ENCODE data around the gene UQCRH. TPM values are rescaled to one million over a fixed set of nuclear protein-coding genes. Genes with fewer than 3 reads are reported as not detected.

UQCRH gene
- 1,143 TPM for total RNA-seq
- long read RNA-seq, transcript UQCRH-205 (5 exons, 674 nt): minor isoform, 36 of 364 reads
- long read RNA-seq, transcript UQCRH-201 (4 exons, 604 nt): major isoform, 303 of 364 reads
- long read RNA-seq, transcript UQCRH-202 (2 exons, 621 nt): minor isoform, 10 of 364 reads
- long read RNA-seq, partial matches to known transcripts: 2 of 364 reads
- long read RNA-seq, other reads (novel, unspliced or antisense): 13 of 364 reads

DNA sequence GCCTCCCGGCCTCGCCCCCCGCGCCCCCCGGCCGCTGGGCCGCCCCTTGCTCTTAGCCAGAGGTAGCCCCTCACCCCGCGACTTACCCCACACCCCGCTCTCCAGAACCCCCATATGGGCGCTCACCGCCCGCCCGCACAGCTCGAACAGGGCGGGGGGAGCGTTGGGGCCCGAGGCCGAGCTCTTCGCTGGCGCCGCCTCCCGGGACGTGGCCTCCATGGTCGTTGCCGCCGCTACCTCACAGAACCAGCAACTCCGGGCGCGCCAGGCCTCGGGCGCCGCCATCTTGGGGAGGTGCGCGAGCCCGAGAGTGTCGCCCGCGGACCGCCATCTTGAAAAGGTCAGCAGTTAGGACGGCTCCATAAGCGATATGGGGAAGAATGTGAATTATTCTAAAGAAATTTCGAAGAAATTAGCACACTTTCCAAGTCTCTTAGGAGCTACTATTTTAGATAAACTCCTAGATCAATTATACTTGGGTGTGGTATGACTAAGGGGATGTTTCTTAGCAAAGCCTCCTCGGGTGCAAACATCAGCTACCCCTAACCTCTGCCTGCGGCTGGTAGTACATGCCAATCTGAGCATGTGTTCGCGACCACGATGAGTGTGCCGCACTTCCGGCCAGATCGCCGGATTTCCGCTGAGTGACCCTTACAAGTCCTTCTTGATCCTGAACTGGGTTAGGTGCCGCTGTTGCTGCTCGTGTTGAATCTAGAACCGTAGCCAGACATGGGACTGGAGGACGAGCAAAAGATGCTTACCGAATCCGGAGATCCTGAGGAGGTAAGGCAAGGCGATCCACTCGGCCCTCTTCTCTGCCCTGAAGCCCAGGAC, at the start of gene UQCRH, which contains the start of gene LRRC41:
Gene UQCRH, plus strand, starts transcription at position 661 of the 834 bp plus-strand sequence. Its CDS starts 69 bp downstream, at position 730.
Gene LRRC41, minus strand, starts transcription at position 579 of the 834 bp plus-strand sequence. Its CDS starts 294 bp downstream, at position 285.
- peak; percentile 97 for DNase-seq
- intact Hi-C loops (cut with DNase I): loop anchor here (5.0 kb wide), 1 partner anchor 39 kb away; the partner anchor contains the start of gene NSUN4
- peak; percentile 93 for ATAC-seq (ENCODE audit: poor library complexity)

- intact Hi-C loops (cut with DNase I): no loop called here
- no peak for ATAC-seq (ENCODE audit: poor library complexity)
- no peak for DNase-seq
Observed at GRCh38 chr1:46254668-46255067, 48.8 kb upstream of the UQCRH start.

DNA sequence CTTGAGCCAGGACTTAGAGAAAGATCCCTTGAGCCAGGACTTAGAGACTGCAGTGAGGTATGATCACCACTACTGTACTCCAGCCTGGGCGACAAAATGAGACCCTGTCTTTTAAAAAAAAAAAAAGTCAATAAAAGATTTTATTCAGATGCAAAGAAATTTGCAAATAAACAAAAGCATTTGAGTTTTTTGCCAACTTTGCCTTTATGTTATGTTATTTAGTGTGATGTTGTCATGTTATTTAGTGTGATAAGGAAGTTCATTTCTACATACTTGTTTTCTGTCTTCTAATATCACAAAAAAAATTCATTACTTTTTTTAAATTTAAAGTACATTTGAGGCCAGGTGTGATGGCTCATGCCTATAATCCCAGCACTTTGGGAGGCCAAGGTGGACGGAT, 47.0 kb upstream of the UQCRH start:
- no peak for DNase-seq
- intact Hi-C loops (cut with DNase I): no loop called here
- ATAC-seq (ENCODE audit: poor library complexity): no peak

DNA sequence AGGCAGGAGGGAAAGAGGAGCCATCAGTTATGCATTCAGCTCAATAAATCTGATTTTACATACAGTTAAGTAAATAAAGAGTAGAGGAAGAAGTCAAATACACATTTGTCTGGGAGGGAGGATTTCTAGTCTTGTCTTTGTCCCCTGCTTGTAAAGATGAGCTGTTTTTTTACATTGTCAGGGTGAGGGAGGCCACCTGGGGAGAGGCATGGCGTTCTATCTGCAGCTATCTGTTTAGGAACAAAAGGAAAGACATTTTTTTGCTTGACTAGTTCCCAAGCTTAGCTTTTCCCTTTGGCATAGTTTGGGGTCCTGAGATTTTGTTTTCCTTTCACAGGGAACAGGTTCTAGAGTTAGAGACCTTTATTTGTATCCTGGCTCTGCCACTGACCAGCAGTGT, 41.0 kb upstream of the UQCRH start:
- ATAC-seq (ENCODE audit: poor library complexity): no peak
- intact Hi-C loops (cut with DNase I): no loop called here
- no peak for DNase-seq

GRCh38 chr1:46263146-46263545, 40.4 kb upstream of the UQCRH start:
- DNase-seq: no peak
- no peak for ATAC-seq (ENCODE audit: poor library complexity)
- intact Hi-C loops (cut with DNase I): no loop called here

- no peak for ATAC-seq (ENCODE audit: poor library complexity)
- intact Hi-C loops (cut with DNase I): no loop called here
- DNase-seq: no peak
Observed at GRCh38 chr1:46268578-46268977, 34.9 kb upstream of the UQCRH start.

GRCh38 chr1:46274225-46275029, 29.1 kb upstream of the UQCRH start:
- DNase-seq (no peak), ATAC-seq (ENCODE audit: poor library complexity) (no peak)
- intact Hi-C loops (cut with DNase I): no loop called here

- DNase-seq (no peak), ATAC-seq (ENCODE audit: poor library complexity) (no peak)
- intact Hi-C loops (cut with DNase I): no loop called here
Observed at GRCh38 chr1:46275030-46275337, 28.5 kb upstream of the UQCRH start.

DNA sequence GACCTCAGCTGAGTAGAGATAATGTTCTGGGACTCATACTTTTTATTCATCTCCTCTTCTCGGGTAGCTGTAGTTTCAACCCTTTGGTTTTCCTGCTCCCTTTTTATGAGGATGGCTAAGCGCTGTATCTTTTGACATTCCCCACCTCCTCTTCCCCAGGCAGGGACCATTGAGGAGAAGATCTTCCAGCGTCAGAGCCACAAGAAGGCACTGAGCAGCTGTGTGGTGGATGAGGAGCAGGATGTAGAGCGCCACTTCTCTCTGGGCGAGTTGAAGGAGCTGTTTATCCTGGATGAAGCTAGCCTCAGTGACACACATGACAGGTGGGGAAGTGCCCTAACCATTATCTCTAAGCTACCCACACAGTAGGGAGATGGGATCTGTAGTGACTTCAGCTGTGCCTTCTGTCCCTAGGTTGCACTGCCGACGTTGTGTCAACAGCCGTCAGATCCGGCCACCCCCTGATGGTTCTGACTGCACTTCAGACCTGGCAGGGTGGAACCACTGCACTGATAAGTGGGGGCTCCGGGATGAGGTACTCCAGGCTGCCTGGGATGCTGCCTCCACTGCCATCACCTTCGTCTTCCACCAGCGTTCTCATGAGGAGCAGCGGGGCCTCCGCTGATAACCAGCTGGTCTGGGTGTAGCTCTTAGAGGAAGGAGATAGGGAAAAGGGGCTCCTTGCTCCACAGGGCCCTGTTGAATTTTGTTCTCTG, 25.7 kb upstream of the UQCRH start:
- intact Hi-C loops (cut with DNase I): no loop called here
- ATAC-seq (ENCODE audit: poor library complexity): no peak
- DNase-seq: no peak

GRCh38 chr1:46278807-46279206, 24.7 kb upstream of the UQCRH start:
- DNase-seq: no peak
- no peak for ATAC-seq (ENCODE audit: poor library complexity)

DNA sequence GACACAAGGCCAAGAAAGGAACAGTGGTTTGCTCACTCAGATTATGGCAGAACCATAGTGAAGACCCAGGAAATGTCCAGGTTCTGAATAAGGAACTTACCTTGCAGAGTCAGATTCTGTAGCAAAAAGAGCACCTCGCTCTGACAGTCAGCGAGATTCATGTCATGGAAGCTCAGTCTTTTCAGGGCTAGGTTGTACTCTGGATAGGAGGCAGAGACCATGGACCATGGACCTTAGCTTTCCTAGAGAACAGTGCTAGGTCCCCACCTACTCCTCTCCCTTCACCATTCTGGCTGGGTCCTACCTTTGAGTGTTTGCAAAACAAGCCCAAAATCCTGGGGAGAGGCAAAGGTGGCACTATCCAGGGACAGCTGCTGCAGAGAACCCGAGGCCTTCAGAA, 23.4 kb upstream of the UQCRH start:
- intact Hi-C loops (cut with DNase I): no loop called here
- DNase-seq (no peak), ATAC-seq (ENCODE audit: poor library complexity) (no peak)

More at GRCh38 chr1:46278807-46279206, 24.7 kb upstream of the UQCRH start:
- intact Hi-C loops (cut with DNase I): no loop called here

- intact Hi-C loops (cut with DNase I): no loop called here
- no peak for ATAC-seq (ENCODE audit: poor library complexity)
- DNase-seq: no peak
Observed at GRCh38 chr1:46281021-46281420, 22.5 kb upstream of the UQCRH start.

DNA sequence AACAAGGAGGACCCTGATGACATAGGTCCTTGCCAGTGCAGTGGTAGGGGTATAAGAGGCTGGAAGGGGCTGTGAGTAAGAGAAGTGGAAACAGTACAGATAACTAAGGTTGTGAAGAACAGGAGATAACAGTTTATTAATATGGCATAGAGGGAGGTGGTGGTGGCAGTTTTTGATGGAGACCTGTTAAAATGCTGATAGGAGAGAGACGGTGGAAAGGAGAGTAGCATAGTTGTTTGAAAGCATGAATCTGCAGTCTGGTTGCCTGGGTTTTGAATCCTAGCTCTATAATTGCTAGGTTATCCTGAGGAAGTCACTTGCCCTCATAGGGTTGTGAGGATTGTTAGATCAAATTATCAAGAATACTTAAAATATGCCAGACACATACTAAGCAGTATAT, 19.4 kb upstream of the UQCRH start:
- ATAC-seq (ENCODE audit: poor library complexity) (no peak), DNase-seq (no peak)
- intact Hi-C loops (cut with DNase I): no loop called here

GRCh38 chr1:46284597-46285564, 18.6 kb upstream of the UQCRH start:
- intact Hi-C loops (cut with DNase I): no loop called here
- DNase-seq: no peak
- ATAC-seq (ENCODE audit: poor library complexity): no peak

- intact Hi-C loops (cut with DNase I): no loop called here
- ATAC-seq (ENCODE audit: poor library complexity) (no peak), DNase-seq (no peak)
Observed at GRCh38 chr1:46285730-46286477, 17.6 kb upstream of the UQCRH start.

DNA sequence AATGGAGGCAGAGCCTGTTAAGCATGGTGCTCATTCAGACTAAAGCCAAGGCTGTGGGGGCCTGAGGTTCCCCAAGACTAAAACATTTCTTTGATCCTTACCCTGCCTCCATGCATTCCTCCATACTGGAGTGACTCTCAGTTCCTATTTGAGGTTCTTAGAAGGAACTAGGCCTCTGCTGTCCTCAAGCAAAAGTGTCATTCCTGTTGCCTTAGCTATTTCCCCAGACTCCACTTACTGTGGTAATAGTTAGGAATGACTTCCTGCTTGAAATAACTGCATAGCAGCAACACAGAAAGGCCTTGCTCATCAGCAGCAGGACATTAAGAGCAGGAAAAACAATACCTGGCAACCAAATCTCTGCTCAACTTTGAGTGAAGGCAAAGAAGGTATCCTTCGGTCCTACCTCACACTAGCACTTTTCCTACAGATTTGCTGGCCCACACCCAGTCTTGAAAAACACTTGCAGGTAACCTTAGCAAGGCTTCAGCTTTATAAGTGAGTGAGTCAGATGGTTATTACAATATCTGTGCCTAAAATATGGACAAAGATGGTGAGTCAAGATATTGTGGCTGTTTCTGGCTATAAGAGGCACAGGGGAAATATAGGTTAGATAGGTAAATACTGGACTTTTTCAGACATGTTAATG, 14.9 kb upstream of the UQCRH start:
- DNase-seq: no peak
- intact Hi-C loops (cut with DNase I): no loop called here
- no peak for ATAC-seq (ENCODE audit: poor library complexity)

GRCh38 chr1:46289134-46289494, 14.4 kb upstream of the UQCRH start:
- intact Hi-C loops (cut with DNase I): no loop called here
- ATAC-seq (ENCODE audit: poor library complexity): no peak
- DNase-seq: no peak

Data from Right ventricle myocardium superior (tissue), 1 donor.